ENCODE data around the gene CIDEC.

CIDEC gene

DNA sequence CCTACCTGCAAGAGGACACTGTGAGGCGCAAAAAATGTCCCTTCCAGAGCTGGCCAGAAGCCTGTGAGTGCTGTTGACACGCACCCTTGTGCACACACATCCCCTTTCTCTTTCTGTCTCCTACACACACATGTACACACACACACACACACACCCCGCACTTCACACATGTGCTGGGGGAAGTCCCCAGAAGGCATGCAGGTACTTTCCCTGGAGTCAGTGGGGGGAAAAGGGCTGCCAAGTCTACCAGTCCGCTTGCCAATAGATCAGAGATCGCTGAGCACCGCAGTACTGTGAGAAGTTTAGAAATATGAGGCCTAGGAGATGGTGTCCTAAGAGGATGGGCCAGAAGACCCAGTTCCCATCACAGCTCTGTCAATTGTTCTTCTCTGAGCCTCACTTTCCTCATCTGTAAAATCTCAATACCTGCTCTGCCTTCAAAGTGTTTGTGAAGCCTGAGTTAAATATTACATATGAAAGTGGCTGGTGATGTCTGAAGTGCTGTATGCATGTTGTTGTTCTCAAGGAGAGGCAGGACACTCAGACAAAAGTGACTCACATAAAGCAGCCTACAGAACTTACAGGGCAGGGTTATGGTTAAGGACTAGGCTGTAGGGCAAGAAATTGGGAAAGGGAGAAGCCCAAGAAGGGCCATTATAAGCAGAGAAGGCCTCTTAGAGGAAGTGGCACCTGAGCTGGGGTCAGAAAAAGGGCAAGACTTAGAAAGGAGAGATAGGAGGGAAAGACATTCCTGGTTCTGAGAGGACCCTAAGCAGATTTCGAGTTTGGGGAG lies 29.4 kb upstream of the CIDEC start:
- H3K4me3 ChIP-seq (ENCODE audit: low read length): no peak overlapping the region
- TF ChIP-seq, protein P1, sequence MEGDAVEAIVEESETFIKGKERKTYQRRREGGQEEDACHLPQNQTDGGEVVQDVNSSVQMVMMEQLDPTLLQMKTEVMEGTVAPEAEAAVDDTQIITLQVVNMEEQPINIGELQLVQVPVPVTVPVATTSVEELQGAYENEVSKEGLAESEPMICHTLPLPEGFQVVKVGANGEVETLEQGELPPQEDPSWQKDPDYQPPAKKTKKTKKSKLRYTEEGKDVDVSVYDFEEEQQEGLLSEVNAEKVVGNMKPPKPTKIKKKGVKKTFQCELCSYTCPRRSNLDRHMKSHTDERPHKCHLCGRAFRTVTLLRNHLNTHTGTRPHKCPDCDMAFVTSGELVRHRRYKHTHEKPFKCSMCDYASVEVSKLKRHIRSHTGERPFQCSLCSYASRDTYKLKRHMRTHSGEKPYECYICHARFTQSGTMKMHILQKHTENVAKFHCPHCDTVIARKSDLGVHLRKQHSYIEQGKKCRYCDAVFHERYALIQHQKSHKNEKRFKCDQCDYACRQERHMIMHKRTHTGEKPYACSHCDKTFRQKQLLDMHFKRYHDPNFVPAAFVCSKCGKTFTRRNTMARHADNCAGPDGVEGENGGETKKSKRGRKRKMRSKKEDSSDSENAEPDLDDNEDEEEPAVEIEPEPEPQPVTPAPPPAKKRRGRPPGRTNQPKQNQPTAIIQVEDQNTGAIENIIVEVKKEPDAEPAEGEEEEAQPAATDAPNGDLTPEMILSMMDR (conservative IDR thresholded peaks at IDR 0.05; ENCODE audit: low read depth, low read length): no peak
- DNase-seq (ENCODE audit: low read depth): no peak

DNA sequence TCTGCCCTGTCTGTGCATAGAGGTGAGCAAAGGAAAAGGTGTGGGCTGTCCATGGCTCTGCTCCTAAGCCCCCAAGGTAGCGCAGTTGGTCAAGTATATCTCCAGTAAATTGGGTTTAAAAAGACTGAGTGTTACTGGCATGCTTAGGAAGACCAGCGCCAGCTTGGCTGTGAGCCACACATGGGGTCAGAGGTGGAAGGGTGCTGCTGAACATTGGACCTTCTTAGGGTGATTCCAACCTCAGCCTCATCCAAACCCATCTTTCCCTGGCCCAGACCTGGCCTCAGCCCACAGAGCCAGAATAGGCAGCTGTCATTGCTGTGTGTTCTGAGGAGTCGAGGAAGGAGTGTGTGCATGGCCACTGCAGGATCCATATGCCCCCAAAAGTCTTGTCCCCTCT lies 28.2 kb upstream of the CIDEC start:
- TF ChIP-seq, protein P1 (conservative IDR thresholded peaks at IDR 0.05; ENCODE audit: low read depth, low read length): no peak
- no peak overlapping the region for H3K4me3 ChIP-seq (ENCODE audit: low read length)
- DNase-seq (ENCODE audit: low read depth): no peak

DNA sequence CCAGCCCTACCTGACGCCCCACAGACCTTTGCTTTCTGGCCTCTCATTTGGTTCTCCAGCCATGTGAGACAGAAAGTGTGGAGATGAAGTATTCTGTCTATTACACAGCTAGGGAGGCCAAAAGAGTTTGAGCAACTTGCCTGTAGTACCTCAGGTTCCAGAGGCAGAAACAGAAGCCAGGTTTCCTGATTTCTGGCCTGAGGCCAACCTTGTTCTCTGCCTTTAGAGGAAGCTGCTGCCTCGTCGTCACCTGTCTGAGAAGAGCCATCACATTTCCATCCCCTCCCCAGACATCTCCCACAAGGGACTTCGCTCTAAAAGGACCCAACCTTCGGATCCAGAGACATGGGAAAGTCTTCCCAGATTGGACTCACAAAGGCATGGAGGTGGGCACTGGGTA lies 26.4 kb upstream of the CIDEC start:
- TF ChIP-seq, protein P1 (conservative IDR thresholded peaks at IDR 0.05; ENCODE audit: low read depth, low read length): no peak
- DNase-seq (ENCODE audit: low read depth): no peak
- H3K4me3 ChIP-seq (ENCODE audit: low read length): no peak overlapping the region

DNA sequence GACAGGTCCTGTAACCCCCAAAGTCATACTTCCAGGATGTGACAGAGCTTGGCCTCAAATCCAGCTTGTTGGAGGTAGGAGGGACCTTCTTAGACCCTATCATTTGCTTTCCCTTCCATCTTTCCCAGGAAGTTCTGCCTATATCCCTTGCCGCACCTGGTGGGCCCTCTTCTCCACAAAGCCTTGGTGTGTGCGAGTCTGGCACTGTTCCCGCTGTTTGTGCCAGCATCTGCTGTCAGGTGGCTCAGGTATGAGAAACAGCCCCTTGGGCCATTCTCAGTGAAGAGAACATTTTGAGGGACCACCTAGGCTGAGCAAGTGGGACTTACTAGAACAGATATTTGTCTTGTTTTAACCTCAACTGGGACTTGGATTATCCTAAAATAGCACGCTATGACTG lies 23.9 kb upstream of the CIDEC start:
- DNase-seq (ENCODE audit: low read depth): no peak
- TF ChIP-seq, protein P1 (conservative IDR thresholded peaks at IDR 0.05; ENCODE audit: low read depth, low read length): no peak
- H3K4me3 ChIP-seq (ENCODE audit: low read length): no peak overlapping the region

DNA sequence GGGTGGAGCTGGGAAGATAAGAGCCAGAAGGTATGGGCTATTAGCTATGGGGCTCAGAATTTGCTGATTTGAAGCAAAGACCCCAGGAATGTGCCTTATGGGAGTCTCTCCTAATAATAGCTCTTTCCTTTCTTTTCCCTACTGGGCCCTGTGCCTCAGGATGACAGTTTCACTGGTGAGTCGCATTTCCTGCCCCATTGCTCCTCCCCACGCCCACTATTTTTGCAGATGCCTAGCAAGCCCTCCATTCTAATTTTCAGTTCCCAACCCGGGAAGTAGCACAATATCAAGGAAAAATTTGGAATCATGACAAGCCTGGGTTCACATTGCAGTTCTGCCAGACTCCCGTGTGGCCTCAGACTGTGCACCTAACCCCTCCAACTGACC lies 23.2 kb upstream of the CIDEC start:
- peak overlapping the region; percentile 41 for H3K4me3 ChIP-seq (ENCODE audit: low read length)
- TF ChIP-seq, protein P1 (conservative IDR thresholded peaks at IDR 0.05; ENCODE audit: low read depth, low read length): no peak
- no peak for DNase-seq (ENCODE audit: low read depth)

DNA sequence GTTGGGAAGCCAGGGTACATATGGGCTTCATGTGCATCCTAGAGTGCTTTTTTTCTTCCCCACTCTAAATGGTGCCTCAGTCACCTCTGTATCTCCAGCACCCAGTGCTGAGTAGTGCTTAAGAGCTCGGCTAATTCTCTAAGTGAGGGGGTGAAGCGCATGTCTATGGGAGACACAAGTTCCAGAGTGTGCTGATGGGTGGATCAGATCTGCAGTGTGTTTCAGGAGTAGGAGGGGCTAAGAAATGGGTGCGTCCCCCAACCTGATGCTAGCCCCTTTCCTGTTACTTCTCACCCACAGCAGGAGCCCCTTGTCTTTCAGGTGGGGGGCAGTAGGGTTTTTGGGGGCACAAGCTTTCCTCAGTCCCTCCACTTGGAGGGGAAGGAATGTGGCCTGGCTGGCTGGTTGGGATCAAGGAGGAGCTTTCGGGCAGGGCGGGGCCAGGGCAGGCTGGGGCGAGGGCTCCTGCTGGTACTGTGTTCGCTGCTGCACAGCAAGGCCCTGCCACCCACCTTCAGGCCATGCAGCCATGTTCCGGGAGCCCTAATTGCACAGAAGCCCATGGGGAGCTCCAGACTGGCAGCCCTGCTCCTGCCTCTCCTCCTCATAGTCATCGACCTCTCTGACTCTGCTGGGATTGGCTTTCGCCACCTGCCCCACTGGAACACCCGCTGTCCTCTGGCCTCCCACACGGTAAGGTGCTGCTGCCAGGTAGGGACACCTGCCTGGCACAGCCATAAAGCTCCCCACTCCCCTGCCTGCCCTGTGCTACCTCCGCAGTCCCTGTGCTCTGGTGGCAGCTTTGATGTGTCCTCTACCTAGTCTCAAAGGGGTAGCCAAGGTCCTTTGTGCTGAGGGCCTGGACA lies 22.6 kb upstream of the CIDEC start, which contains the start of gene IL17RE:
TSS of gene IL17RE (plus strand) at position 477 of the 866 bp plus-strand sequence. CDS start at position 562, 85 bp downstream.
- TF ChIP-seq, protein P1 (conservative IDR thresholded peaks at IDR 0.05; ENCODE audit: low read depth, low read length): no peak
- peak within 1 kb of the TSS; percentile 41 for H3K4me3 ChIP-seq (ENCODE audit: low read length)
- DNase-seq (ENCODE audit: low read depth): no peak

Measured in retinal pigment epithelial cell (primary cell).